Activated CD4-positive, CD25-positive, alpha-beta regulatory T cell treated with anti-CD3 and anti-CD28 coated beads, Interleukin-2, amount 50 U/mL, for 24 hours (primary cell): ENCODE measurements around the gene TIGIT.
"Not testable (repeated sequence)": the region's sequence is repeated elsewhere in the genome, so short reads cannot be mapped to it uniquely, and the experiment has no call there.

Experiments
- ATAC-seq, 2 donors: fragments of 150-1000 bp; cut with Tn5 transposase; one replicate each; pipeline ENCODE4 v1.10.0; 2021; ENCODE audit warnings: mild to moderate bottlenecking in 1 of 2, moderate library complexity in 1 of 2

The TIGIT gene

DNA sequence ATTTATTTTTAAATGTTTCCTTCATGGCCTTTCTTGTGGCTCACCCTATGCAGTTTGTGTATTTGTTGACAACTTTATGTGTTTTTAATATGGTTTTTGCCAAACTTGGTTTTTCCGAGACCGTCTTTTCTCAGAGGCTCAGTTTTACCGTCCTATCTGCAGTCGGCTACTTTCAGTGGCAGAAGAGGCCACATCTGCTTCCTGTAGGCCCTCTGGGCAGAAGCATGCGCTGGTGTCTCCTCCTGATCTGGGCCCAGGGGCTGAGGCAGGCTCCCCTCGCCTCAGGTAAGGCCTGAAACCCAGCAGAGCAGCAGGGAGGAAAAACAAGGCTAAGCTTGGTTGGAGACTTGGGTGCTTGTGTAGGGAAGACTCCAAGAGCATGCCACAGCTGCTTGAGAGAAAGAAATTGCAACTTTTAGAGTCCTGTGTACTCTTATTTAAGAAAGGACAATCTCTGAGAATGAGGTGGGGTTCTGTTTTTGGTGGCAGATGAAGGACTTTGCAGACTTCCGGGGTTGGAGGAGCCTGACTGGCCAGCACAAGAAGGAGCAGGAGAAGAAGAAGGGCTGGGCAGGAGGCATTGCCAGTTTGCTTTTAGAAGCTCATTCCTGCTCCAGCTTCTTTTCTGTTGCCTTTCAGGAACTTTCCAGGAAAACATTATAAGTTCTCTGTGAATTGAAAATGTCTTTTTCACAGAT lies at the start of gene TIGIT:
TSS of gene TIGIT (plus strand) at position 191 of the 698 bp plus-strand sequence. CDS start at position 225, 34 bp downstream.
- no peak for ATAC-seq

GRCh38 chr3:114252954-114253353 lies 40.9 kb upstream of the TIGIT start:
- ATAC-seq: peak; percentile 28 to 55

DNA sequence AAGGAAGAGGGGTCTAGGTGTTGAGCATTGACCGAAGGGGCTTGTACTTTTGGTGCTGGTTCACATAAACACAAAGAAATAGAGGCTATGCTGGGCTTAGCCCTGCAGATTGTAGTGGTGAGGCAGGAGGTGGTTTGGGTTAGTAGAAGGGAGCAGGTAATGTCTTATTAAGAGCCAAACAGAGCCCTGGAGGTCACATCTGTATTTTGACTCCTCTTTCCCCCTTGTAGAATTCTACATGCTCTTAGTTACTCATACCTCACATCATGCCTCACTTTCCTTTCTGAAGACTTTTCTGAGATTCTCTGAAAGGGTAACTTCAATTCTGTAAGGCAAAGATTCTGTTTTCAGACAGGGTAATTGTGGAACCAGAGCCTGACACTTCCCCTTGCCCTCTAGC lies 40.3 kb upstream of the TIGIT start:
- ATAC-seq: peak; percentile 24 to 38

DNA sequence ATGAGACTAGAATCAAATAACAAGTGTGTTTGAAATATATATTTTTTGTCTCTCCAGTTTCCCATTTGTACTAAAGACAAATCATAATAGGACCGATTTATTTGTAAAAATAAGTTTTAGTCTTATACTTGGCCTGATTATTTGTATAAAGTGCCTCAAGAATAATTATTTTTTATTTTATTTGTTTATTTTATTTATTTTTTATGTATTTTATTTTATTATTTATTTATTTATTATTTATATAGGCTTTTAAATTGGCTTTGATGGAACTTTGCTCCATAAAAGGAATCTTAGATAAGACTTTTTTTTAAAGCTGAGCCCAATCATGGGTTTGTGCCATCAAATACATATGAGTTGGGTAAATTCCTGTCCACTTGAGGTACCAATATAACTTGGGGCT lies 34.3 kb upstream of the TIGIT start:
- ATAC-seq: no peak

DNA sequence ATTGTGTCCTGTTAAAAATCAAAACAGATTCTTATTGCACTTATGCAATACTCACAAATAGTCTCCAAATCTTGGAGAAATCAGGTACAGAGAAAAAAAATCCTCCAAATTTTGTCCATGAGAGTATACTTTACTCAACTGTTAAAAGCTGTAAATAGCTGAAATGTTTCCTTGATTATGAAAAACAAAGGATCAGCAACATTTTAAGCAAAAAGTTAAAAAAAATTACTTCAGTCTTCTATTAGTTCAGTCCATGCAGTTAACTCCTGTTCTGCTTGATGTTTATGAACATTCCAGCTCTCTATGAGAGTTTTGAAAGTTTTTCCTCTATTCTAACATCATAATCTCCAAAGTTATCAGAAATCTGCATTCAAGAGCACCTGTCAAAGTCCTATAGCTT lies 33.7 kb upstream of the TIGIT start:
- ATAC-seq: no peak

- ATAC-seq: no peak
Measured at GRCh38 chr3:114270019-114270418, 23.8 kb upstream of the TIGIT start.

GRCh38 chr3:114272271-114272670 lies 21.6 kb upstream of the TIGIT start:
- ATAC-seq: no peak

GRCh38 chr3:114274929-114275328 lies 18.9 kb upstream of the TIGIT start:
- ATAC-seq: peak; percentile 78 to 82

GRCh38 chr3:114276856-114277255 lies 17.0 kb upstream of the TIGIT start:
- not testable (repeated sequence) for ATAC-seq

DNA sequence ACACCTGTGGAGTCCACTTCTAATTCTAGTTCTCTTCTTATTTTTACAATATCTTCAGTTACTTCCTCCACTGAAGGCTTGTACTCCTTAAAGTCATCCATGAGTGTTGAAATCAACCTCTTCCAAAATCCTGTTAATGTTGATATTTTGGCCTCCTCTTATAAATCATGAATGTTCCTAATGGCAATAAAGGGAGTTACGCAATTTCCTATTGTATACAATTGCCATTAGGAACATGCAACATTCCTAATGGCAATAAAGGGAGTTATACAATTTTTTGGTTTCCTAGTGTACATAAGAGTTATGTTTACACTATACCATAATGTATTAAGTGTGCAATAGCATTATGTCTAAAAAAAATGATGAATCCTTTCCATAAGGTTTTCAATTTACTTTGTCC lies 9.2 kb upstream of the TIGIT start:
- no peak for ATAC-seq

DNA sequence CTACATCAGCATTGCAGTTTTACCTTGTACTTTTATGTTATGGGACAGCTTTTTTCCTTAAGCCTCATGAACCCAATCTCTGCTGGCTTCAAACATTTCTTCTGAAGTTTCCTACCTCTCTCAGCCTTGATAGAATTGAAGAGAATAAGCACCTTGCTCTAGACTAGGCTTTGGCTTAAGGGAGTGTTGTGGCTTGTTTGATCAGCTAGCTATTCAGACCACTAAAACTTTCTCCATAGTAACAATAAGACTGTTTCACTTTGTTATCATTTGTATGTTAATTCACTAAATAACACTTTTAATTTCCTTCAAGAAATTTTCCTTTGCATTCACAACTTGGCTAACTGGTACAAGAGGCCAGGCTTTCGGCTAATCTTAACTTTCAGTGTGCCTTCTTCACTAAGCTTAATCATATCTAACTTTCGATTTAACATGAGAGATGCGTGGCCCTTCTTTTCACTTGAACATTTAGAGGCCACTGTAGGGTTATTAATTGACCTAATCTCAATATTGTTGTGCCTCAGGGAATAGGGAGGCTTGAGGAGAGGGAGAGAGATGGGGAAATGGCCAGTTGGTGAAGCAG lies 8.1 kb upstream of the TIGIT start:
- peak; percentile 73 to 74 for ATAC-seq

DNA sequence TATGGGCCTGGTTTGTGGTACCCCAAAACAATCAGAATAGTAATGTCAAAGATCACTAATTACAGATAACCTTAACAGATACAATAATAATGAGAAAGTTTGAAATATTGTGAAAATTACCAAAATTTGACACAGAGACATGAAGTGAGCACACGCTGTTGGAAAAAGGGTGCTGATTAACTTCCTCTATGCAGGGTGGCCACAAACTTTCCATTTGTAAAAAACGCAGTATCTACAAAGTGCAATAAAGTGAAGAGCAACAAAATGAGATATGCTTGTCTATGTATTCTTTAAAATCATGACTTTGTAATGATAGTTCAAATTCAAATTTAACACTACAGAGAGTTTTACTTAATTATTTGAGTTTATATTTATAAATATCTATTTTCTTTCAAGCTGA lies 7.6 kb upstream of the TIGIT start:
- ATAC-seq: no peak

DNA sequence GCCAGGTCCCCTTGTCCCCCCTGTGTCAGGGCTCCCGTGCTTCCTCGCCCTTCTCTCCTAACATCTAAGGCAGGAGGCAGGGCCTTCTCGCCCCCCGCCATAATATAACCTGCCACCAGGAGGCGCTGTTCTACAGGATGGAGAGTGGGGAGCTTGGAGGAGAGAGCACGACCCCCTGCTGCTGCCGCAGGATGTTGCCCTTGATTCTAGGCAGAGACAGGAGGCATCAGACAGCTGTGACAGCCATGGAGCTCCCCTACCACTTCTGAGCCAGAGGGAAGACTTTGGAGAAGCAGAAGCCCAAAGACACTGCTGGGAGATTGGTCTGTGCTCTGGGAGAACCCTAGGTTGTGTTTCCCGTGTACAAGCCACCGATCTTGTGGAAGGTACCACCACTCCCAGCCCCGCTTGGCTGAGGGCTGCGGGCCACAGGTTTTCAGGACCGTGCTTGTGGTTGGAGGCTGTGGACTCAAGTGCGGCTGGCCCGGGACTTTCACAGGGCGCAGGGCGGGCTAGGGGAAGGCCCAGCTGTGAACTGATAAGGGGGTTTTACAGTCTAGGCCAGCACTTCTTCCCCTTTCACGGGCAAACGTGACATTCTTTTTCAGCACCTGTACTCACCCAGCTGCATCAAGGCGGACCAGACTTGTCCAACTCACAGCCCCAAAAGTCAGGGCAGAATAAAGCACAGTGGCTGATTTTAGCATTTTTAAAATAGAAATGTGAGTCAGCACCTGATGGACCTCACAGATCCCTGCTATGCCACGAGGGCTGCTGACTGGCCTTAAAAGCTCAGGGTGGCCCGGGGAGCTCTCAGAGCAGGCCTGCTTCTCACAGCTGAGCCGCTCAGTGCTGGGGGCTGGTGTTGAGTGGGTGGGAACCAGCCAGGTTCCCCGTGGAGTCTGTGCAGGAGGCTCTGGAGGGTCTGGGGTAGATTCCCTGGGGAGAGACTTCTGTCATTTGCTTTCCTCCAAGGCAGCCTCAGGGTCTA lies 2.6 kb upstream of the TIGIT start:
- ATAC-seq: peak; percentile 67 to 77

GRCh38 chr3:114294940-114295480 lies 1.2 kb downstream of the TIGIT start:
- peak; percentile 41 for ATAC-seq

GRCh38 chr3:114295946-114296345 lies 2.1 kb downstream of the TIGIT start:
- ATAC-seq: no peak

DNA sequence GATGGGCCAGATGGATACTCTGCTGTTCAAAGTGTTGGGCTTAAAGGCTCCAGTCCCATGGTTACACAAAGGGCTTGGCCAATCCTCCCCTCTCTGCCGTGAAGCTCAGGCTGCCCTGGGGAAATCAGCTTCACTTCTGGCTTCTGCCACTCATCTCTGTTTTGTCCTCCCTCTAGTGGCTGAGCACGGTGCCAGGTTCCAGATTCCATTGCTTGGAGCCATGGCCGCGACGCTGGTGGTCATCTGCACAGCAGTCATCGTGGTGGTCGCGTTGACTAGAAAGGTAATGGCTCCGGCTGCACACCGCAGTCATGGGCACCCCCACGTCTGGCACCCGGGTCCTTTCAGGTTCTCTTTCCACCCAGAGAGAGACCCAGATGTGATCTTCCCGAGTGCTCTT lies 5.6 kb downstream of the TIGIT start:
- ATAC-seq: peak; percentile 21 to 30

GRCh38 chr3:114299941-114300624 lies 6.3 kb downstream of the TIGIT start:
- no peak for ATAC-seq

- ATAC-seq: peak; percentile 44 to 48
Measured at GRCh38 chr3:114307222-114307830, 13.5 kb downstream of the TIGIT start.

DNA sequence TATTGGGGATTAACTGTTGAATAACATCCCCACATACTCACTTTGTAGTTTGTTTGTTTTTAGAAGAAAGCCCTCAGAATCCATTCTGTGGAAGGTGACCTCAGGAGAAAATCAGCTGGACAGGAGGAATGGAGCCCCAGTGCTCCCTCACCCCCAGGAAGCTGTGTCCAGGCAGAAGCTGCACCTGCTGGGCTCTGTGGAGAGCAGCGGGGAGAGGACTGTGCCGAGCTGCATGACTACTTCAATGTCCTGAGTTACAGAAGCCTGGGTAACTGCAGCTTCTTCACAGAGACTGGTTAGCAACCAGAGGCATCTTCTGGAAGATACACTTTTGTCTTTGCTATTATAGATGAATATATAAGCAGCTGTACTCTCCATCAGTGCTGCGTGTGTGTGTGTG lies 14.0 kb downstream of the TIGIT start:
- no peak for ATAC-seq

DNA sequence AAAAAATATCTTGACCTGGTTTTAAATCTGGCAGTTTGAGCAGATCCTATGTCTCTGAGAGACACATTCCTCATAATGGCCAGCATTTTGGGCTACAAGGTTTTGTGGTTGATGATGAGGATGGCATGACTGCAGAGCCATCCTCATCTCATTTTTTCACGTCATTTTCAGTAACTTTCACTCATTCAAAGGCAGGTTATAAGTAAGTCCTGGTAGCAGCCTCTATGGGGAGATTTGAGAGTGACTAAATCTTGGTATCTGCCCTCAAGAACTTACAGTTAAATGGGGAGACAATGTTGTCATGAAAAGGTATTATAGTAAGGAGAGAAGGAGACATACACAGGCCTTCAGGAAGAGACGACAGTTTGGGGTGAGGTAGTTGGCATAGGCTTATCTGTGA lies 14.5 kb downstream of the TIGIT start:
- ATAC-seq: peak; percentile 53 to 55

DNA sequence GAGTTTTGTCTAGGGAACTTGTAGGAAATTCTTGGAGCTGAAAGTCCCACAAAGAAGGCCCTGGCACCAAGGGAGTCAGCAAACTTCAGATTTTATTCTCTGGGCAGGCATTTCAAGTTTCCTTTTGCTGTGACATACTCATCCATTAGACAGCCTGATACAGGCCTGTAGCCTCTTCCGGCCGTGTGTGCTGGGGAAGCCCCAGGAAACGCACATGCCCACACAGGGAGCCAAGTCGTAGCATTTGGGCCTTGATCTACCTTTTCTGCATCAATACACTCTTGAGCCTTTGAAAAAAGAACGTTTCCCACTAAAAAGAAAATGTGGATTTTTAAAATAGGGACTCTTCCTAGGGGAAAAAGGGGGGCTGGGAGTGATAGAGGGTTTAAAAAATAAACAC lies 15.0 kb downstream of the TIGIT start:
- ATAC-seq: peak; percentile 76 to 77

DNA sequence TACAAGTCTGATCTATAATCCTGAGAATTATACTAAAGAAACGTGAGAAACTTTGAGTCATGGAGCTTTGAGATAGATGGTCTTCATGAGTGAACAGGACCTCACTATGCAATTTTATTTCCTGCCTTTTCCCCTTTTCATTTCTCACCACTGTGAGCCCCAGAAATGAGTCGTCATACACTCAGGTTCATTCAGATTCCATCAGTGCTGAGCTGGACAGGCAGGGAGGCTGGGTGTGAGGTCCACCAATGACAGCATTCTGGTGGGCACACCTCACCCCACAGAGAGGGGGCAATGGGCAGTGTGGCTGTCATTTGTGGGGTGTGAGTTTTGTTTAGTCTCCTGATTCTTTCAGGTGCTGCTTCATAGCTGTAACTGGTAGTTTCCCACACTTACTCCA lies 16.9 kb downstream of the TIGIT start:
- peak; percentile 34 for ATAC-seq
